PC-9 (cell line): Measurements from ENCODE around the gene OR2J3. TPM values are rescaled to one million over a fixed set of nuclear protein-coding genes. Genes with fewer than 3 reads are reported as not detected.
"Not testable (repeated sequence)": the region's sequence is repeated elsewhere in the genome, so short reads cannot be mapped to it uniquely, and the experiment has no call there.

Experiments
- BruUV-seq: library from RNA; stranded (reverse); fragments of 400-500 nt; replicated peaks from 2 replicates; lab custom pipeline; 2021; lab: Mats Ljungman, UMichigan
- CTCF ChIA-PET: fragments of 300-600 bp; sonication (Branson Sonifier 250); formaldehyde crosslinking; loops from one replicate; lab custom pipeline; 2022; ENCODE audit warnings: antibody characterized with exemption; lab: Charles Lee
- POLR2A ChIA-PET: fragments of 300-600 bp; sonication (Branson Sonifier 250); formaldehyde crosslinking; loops from one replicate; lab custom pipeline; 2022; ENCODE audit warnings: antibody characterized with exemption; ENCODE audit not compliant: unreplicated experiment; lab: Charles Lee
- DNase-seq, 2 experiments: peaks; one replicate each; pipeline versions ENCODE4 v3.0.0 to v3.0.0-alpha.2; 2015 to 2022; ENCODE audit warnings: mixed read lengths in 1 of 2
- H2AFZ ChIP-seq: fragments of 200-600 bp; sonication (generic); 2 replicates; pipeline ENCODE4 v1.8.1; 2017; ENCODE audit warnings: antibody characterized with exemption
- H3F3A ChIP-seq: fragments of 200-600 bp; sonication (generic); 2 replicates; pipeline ENCODE4 v1.8.1; 2017; ENCODE audit warnings: antibody characterized with exemption, mild to moderate bottlenecking, low read depth; ENCODE audit not compliant: insufficient read depth
- H3K27ac ChIP-seq: fragments of 200-600 bp; sonication (generic); 2 replicates; pipeline ENCODE4 v1.6.1; 2016; ENCODE audit warnings: mixed run types
- H3K27me3 ChIP-seq: fragments of 200-600 bp; sonication (generic); 2 replicates; pipeline ENCODE4 v1.6.1; 2016; ENCODE audit warnings: low read depth, mixed run types; ENCODE audit not compliant: insufficient read depth
- H3K36me3 ChIP-seq: fragments of 200-600 bp; sonication (generic); 2 replicates; pipeline ENCODE4 v1.6.1; 2016; ENCODE audit warnings: low read depth, mixed run types
- H3K4me1 ChIP-seq: fragments of 200-600 bp; sonication (generic); replicated peaks from 2 replicates; pipeline ENCODE4 v1.6.1; 2016; ENCODE audit warnings: mixed run types; ENCODE audit not compliant: insufficient read depth
- H3K4me2 ChIP-seq: fragments of 200-600 bp; sonication (generic); 2 replicates; pipeline ENCODE4 v1.6.1; 2017; ENCODE audit warnings: mixed run types
- H3K4me3 ChIP-seq: fragments of 200-600 bp; sonication (generic); 2 replicates; pipeline ENCODE4 v1.6.1; 2016; ENCODE audit warnings: mixed run types
- H3K79me2 ChIP-seq: fragments of 200-600 bp; sonication (generic); 2 replicates; pipeline ENCODE4 v1.6.1; 2017; ENCODE audit warnings: low read depth, mixed run types
- H3K9me2 ChIP-seq: fragments of 200-600 bp; sonication (generic); 2 replicates; pipeline ENCODE4 v1.8.1; 2017; ENCODE audit warnings: mild to moderate bottlenecking; ENCODE audit not compliant: insufficient read depth
- H3K9me3 ChIP-seq: fragments of 200-600 bp; sonication (generic); 2 replicates; pipeline ENCODE4 v1.8.1; 2016; ENCODE audit warnings: low read depth; ENCODE audit not compliant: insufficient read depth
- H4K20me1 ChIP-seq: fragments of 200-600 bp; sonication (generic); 2 replicates; pipeline ENCODE4 v1.8.1; 2017; ENCODE audit not compliant: insufficient read depth
- CTCF ChIP-seq: fragments of 200-600 bp; sonication (generic); conservative IDR thresholded peaks from 2 replicates; pipeline ENCODE4 v1.6.1; 2017; ENCODE audit warnings: mixed run types, antibody characterized with exemption, mild to moderate bottlenecking, moderate library complexity
- EZH2 ChIP-seq: fragments of 200-600 bp; sonication (generic); IDR thresholded peaks from 2 replicates; pipeline ENCODE4 v1.8.0; 2017; ENCODE audit warnings: antibody characterized with exemption, low read depth
- intact Hi-C: fragments of 100-400 bp; cut with micrococcal nuclease; formaldehyde crosslinking; loops from one replicate; pipeline ENCODE4 v1.10.0; 2022; ENCODE audit not compliant: unreplicated experiment
- total RNA-seq: library from RNA; stranded (reverse); gene quantifications from 2 replicates; pipeline ENCODE4 v1.2.3, GENCODE V29; 2021

Gene OR2J3
- total RNA-seq, 1 experiment from 2014 or later = not detected

GRCh38 chr6:29153083-29153482 lies 45.2 kb downstream of the OR2J3 start:
- DNase-seq = no peak
- no TSS peak for BruUV-seq
- intact Hi-C loops = no loop called here
- ChIA-PET POLR2A (no interaction called here), CTCF (no interaction called here)
- Histone ChIP-seq H2AFZ (no peak overlapping the region), H4K20me1 (no peaks in the 10 kb centered on the region), H3K4me1 (no peaks in the 10 kb centered on the region), H3F3A (no peaks in the 10 kb centered on the region), H3K27me3 (no peaks in the 10 kb centered on the region), H3K4me3 (no peak overlapping the region), H3K36me3 (no peaks in the 10 kb centered on the region), H3K9me3 (no peaks in the 10 kb centered on the region), H3K4me2 (no peak overlapping the region), H3K79me2 (no peaks in the 10 kb centered on the region), H3K27ac (no peak overlapping the region), H3K9me2 (no peaks in the 10 kb centered on the region)
- TF ChIP-seq EZH2 (no peak), CTCF (no peak)

DNA sequence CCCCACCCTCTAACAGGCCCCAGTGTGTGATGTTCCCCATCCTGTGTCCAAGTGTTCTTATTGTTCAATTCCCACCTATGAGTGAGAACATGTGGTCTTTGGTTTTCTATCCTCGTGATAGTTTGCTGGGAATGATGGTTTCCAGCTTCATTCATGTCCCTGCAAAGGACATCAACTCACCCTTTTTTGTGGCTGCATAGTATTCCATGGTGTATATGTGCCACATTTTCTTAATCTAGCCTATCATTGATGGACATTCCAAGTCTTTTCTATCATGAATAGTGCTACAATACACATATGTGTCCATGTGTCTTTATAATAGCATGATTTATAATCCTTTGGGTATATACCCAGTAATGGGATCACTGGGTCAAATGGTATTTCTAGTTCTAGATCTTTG lies 47.3 kb downstream of the OR2J3 start:
- H3K4me2 ChIP-seq, H3K27ac ChIP-seq, H3K9me2 ChIP-seq, H3K9me3 ChIP-seq, CTCF ChIA-PET, H3K36me3 ChIP-seq, H3K27me3 ChIP-seq, POLR2A ChIA-PET, H3K4me3 ChIP-seq, H2AFZ ChIP-seq, H3K4me1 ChIP-seq, H3F3A ChIP-seq, BruUV-seq, DNase-seq, H4K20me1 ChIP-seq, intact Hi-C loops, H3K79me2 ChIP-seq: not testable (repeated sequence)

DNA sequence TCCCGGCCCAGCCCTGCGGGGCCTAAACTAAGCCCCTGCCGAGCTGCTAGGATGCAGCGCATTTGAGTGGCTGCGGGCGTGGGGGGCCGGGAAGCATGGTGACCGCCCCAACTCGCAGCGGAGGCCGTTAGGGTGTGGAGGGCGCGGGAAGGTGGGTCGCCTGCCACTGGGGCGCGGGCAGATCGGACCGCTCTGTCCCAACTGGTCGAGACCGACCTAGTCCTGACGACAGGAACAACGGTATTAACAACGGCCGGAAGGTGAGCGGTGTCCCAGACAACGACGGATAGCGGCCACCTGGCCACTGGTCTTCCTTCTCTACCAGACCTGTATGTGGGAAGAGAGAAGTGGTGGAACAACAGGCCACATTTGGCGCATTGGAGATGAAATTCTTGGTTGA lies 52.1 kb downstream of the OR2J3 start:
- BruUV-seq, DNase-seq, H2AFZ ChIP-seq, H3K27ac ChIP-seq, H3K27me3 ChIP-seq, H3K4me1 ChIP-seq, H3K4me2 ChIP-seq, CTCF ChIA-PET, H4K20me1 ChIP-seq, POLR2A ChIA-PET, H3F3A ChIP-seq, H3K9me2 ChIP-seq, H3K9me3 ChIP-seq, H3K36me3 ChIP-seq, H3K4me3 ChIP-seq, H3K79me2 ChIP-seq, intact Hi-C loops: not testable (repeated sequence)

Other genes with a start within 250 kb of the OR2J3 start
- 67.2 and 86.2 TPM in 2 replicates for gene TRIM27, start 184.1 kb upstream of the OR2J3 start, total RNA-seq
- gene ZNF311, start 102.7 kb upstream of the OR2J3 start, total RNA-seq = 2.1 TPM in 2 replicates
- gene OR2W1, start 62.9 kb upstream of the OR2J3 start, total RNA-seq = not detected in 2 replicates
- gene OR2B3, start 20.7 kb upstream of the OR2J3 start, total RNA-seq = not detected in 2 replicates
- gene OR2J1, start 8.6 kb upstream of the OR2J3 start, total RNA-seq = not detected in 2 replicates
- not detected in 2 replicates for gene OR2J2, start 62.8 kb downstream of the OR2J3 start, total RNA-seq
- gene OR14J1, start 193.6 kb downstream of the OR2J3 start, total RNA-seq = not detected in 2 replicates